ENCODE results near the gene FNBP1.

FNBP1 gene

GRCh38 chr9:129851821-129852220, 191.2 kb downstream of the FNBP1 start:
- no peaks in the 10 kb centered on the region for H3K27me3 ChIP-seq (ENCODE audit: control insufficient read depth, low read length)
- H4K20me1 ChIP-seq (ENCODE audit: control insufficient read depth, insufficient read depth, low read depth, low read length), result no peaks in the 10 kb centered on the region
- no peak for TF ChIP-seq EZH2phosphoT487 (IDR thresholded peaks at IDR 0.05; ENCODE audit: borderline replicate concordance, low read length)
- TF ChIP-seq, protein P1, sequence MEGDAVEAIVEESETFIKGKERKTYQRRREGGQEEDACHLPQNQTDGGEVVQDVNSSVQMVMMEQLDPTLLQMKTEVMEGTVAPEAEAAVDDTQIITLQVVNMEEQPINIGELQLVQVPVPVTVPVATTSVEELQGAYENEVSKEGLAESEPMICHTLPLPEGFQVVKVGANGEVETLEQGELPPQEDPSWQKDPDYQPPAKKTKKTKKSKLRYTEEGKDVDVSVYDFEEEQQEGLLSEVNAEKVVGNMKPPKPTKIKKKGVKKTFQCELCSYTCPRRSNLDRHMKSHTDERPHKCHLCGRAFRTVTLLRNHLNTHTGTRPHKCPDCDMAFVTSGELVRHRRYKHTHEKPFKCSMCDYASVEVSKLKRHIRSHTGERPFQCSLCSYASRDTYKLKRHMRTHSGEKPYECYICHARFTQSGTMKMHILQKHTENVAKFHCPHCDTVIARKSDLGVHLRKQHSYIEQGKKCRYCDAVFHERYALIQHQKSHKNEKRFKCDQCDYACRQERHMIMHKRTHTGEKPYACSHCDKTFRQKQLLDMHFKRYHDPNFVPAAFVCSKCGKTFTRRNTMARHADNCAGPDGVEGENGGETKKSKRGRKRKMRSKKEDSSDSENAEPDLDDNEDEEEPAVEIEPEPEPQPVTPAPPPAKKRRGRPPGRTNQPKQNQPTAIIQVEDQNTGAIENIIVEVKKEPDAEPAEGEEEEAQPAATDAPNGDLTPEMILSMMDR (IDR thresholded peaks at IDR 0.05; ENCODE audit: low read depth, low read length, poor library complexity, severe bottlenecking), result no peak
- H3K9me2 ChIP-seq (replicated peaks; ENCODE audit: control insufficient read depth, low read length), result no peaks in the 10 kb centered on the region
- H3F3A ChIP-seq (ENCODE audit: control insufficient read depth, insufficient read depth), result no peaks in the 10 kb centered on the region
- H3K4me3 ChIP-seq (ENCODE audit: low read length), result no peak overlapping the region
- no peak overlapping the region for H3K27ac ChIP-seq (ENCODE audit: low read depth, low read length)
- H3K79me2 ChIP-seq (ENCODE audit: control insufficient read depth, low read length), result no peaks in the 10 kb centered on the region
- H3K36me3 ChIP-seq (ENCODE audit: control insufficient read depth, low read length), result peaks cover 11% of the 10 kb centered on the region
- no peaks in the 10 kb centered on the region for H3K9me3 ChIP-seq (ENCODE audit: control insufficient read depth, insufficient read depth, low read length)
- H3K4me2 ChIP-seq (ENCODE audit: low read length), result no peak overlapping the region
- no peaks in the 10 kb centered on the region for H3K4me1 ChIP-seq (ENCODE audit: control insufficient read depth, low read length)

GRCh38 chr9:129850821-129851550, 192.0 kb downstream of the FNBP1 start:
- no peaks in the 10 kb centered on the region for H3K4me1 ChIP-seq (ENCODE audit: control insufficient read depth, low read length)
- H3K36me3 ChIP-seq (ENCODE audit: control insufficient read depth, low read length), result peaks cover 11% of the 10 kb centered on the region
- no peaks in the 10 kb centered on the region for H3K27me3 ChIP-seq (ENCODE audit: control insufficient read depth, low read length)
- H3K9me2 ChIP-seq (replicated peaks; ENCODE audit: control insufficient read depth, low read length), result no peaks in the 10 kb centered on the region
- no peaks in the 10 kb centered on the region for H3K9me3 ChIP-seq (ENCODE audit: control insufficient read depth, insufficient read depth, low read length)
- no peak overlapping the region for H3K4me3 ChIP-seq (ENCODE audit: low read length)
- no peaks in the 10 kb centered on the region for H3K79me2 ChIP-seq (ENCODE audit: control insufficient read depth, low read length)
- H3K4me2 ChIP-seq (ENCODE audit: low read length), result no peak overlapping the region
- H4K20me1 ChIP-seq (ENCODE audit: control insufficient read depth, insufficient read depth, low read depth, low read length), result no peaks in the 10 kb centered on the region
- H3K27ac ChIP-seq (ENCODE audit: low read depth, low read length), result no peak overlapping the region
- TF ChIP-seq EZH2phosphoT487 (IDR thresholded peaks at IDR 0.05; ENCODE audit: borderline replicate concordance, low read length), result no peak
- TF ChIP-seq, protein P1 (IDR thresholded peaks at IDR 0.05; ENCODE audit: low read depth, low read length, poor library complexity, severe bottlenecking), result no peak
- no peaks in the 10 kb centered on the region for H3F3A ChIP-seq (ENCODE audit: control insufficient read depth, insufficient read depth)

GRCh38 chr9:129849901-129850300, 193.1 kb downstream of the FNBP1 start:
- Histone ChIP-seq H3K27ac (ENCODE audit: low read depth, low read length) (no peak overlapping the region), H3K4me3 (ENCODE audit: low read length) (no peak overlapping the region), H3K27me3 (ENCODE audit: control insufficient read depth, low read length) (no peaks in the 10 kb centered on the region), H3K36me3 (ENCODE audit: control insufficient read depth, low read length) (peaks cover 11% of the 10 kb centered on the region), H3K9me3 (ENCODE audit: control insufficient read depth, insufficient read depth, low read length) (no peaks in the 10 kb centered on the region), H4K20me1 (ENCODE audit: control insufficient read depth, insufficient read depth, low read depth, low read length) (no peaks in the 10 kb centered on the region), H3K79me2 (ENCODE audit: control insufficient read depth, low read length) (no peaks in the 10 kb centered on the region), H3K4me1 (ENCODE audit: control insufficient read depth, low read length) (no peaks in the 10 kb centered on the region), H3F3A (ENCODE audit: control insufficient read depth, insufficient read depth) (no peaks in the 10 kb centered on the region), H3K9me2 (replicated peaks; ENCODE audit: control insufficient read depth, low read length) (no peaks in the 10 kb centered on the region), H3K4me2 (ENCODE audit: low read length) (no peak overlapping the region)
- TF ChIP-seq, protein P1 (IDR thresholded peaks at IDR 0.05; ENCODE audit: low read depth, low read length, poor library complexity, severe bottlenecking), result no peak
- no peak for TF ChIP-seq EZH2phosphoT487 (IDR thresholded peaks at IDR 0.05; ENCODE audit: borderline replicate concordance, low read length)

Measured in DOHH2 (cell line).